ENCODE measurements around the gene GAL3ST1.
A peak's percentile ranks its signal among the peaks of the same experiment; 100 is the strongest.

GAL3ST1 gene

GRCh38 chr22:30531651-30532608 is 42.5 kb downstream of the GAL3ST1 start:
- DNase-seq (ENCODE audit: low read depth): no peak

GRCh38 chr22:30526656-30527055 is 47.8 kb downstream of the GAL3ST1 start:
- DNase-seq (ENCODE audit: low read depth): no peak

- DNase-seq (ENCODE audit: low read depth): peak; percentile 5
Measured at GRCh38 chr22:30523646-30524489, 50.6 kb downstream of the GAL3ST1 start.

- DNase-seq (ENCODE audit: low read depth): no peak
Measured at GRCh38 chr22:30521368-30522156, 52.9 kb downstream of the GAL3ST1 start.

- no peak for DNase-seq (ENCODE audit: low read depth)
Measured at GRCh38 chr22:30519842-30520425, 54.5 kb downstream of the GAL3ST1 start.

- DNase-seq (ENCODE audit: low read depth): no peak
Measured at GRCh38 chr22:30516731-30517130, 57.7 kb downstream of the GAL3ST1 start.

GRCh38 chr22:30516273-30516672 is 58.2 kb downstream of the GAL3ST1 start:
- DNase-seq (ENCODE audit: low read depth): no peak

- no peak for DNase-seq (ENCODE audit: low read depth)
Measured at GRCh38 chr22:30514252-30514651, 60.2 kb downstream of the GAL3ST1 start.

- DNase-seq (ENCODE audit: low read depth): no peak
Measured at GRCh38 chr22:30513462-30513861, 61.0 kb downstream of the GAL3ST1 start.

- no peak for DNase-seq (ENCODE audit: low read depth)
Measured at GRCh38 chr22:30511911-30512310, 62.6 kb downstream of the GAL3ST1 start.

- DNase-seq (ENCODE audit: low read depth): no peak
Measured at GRCh38 chr22:30511109-30511508, 63.4 kb downstream of the GAL3ST1 start.

GRCh38 chr22:30508216-30508615 is 66.2 kb downstream of the GAL3ST1 start:
- no peak for DNase-seq (ENCODE audit: low read depth)

- no peak for DNase-seq (ENCODE audit: low read depth)
Measured at GRCh38 chr22:30507670-30508069, 66.8 kb downstream of the GAL3ST1 start.

- DNase-seq (ENCODE audit: low read depth): no peak
Measured at GRCh38 chr22:30506507-30506968, 67.9 kb downstream of the GAL3ST1 start.

Data from EH (cell line).